Measurements from ENCODE around the gene FERD3L. TPM values are rescaled to one million over a fixed set of nuclear protein-coding genes. Genes with fewer than 3 reads are reported as not detected.

The FERD3L gene, protein sequence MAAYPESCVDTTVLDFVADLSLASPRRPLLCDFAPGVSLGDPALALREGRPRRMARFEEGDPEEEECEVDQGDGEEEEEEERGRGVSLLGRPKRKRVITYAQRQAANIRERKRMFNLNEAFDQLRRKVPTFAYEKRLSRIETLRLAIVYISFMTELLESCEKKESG
- total RNA-seq: not detected in 2 replicates

DNA sequence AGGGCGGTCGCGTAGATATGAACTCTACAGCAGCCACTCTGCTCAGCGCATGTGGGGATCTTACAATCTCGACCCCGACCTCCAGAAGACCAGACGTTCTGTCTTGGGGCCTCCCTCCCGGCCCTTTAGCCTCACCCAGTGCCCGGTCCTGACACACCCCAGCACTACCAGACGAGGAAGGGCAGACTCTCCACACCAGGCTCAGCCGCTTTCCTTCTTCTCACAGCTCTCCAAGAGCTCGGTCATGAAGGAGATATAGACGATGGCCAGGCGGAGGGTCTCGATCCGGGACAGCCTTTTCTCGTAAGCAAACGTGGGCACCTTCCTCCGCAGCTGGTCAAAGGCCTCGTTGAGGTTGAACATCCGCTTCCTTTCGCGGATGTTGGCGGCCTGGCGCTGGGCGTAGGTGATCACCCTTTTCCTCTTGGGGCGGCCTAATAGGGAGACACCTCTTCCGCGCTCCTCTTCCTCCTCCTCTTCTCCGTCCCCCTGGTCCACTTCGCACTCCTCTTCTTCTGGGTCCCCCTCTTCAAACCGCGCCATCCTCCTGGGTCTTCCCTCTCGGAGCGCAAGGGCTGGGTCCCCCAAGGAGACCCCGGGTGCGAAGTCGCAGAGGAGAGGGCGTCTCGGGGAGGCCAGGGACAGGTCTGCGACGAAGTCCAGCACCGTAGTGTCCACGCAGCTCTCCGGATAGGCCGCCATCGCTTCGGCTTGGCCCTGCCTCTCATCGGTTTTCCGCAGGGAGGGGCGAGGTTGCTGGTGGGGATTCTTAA, at the start of gene FERD3L:
FERD3L (minus strand) TSS at position 761 of the 773 bp plus-strand sequence; CDS start at position 702, 59 bp downstream.

DNA sequence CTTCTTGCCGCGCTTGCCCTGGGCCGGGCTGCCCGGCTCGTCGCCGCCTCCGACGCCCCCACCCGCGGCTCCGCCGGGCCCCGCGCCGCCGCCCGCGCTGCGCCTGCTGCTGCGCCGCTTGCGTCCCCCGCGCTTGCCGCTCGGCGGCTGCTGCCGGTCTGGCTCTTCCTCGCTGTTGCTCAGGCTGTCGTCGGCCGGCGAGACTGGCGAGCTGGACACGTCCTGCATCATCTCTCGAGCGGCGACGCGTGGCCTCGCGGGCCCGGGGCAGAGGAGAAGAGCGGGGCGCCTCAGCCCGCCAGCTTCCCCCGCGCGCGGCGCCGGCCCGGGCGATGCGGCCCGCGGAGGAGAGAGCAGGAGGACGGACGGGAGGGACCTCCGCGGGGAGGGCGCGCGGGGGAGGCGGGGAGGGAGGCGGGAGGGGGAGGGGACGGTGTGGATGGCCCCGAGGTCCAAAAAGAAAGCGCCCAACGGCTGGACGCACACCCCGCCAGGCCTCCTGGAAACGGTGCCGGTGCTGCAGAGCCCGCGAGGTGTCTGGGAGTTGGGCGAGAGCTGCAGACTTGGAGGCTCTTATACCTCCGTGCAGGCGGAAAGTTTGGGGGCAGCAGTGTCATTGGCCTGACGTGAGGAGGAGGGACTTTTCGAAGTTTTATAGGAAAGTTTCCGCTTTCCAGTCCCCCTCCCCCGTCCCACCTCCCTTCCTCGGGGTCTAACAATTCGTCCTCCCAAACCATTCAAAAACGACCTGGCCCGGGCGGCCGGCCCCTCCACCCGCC, 27.9 kb downstream of the FERD3L start, which contains the start of gene TWIST1:
TWIST1 (minus strand) TSS at position 546 of the 779 bp plus-strand sequence; CDS start at position 231, 315 bp downstream.

Other genes with a start within 250 kb of the FERD3L start
- gene TWIST1, start 27.8 kb downstream of the FERD3L start, total RNA-seq: 19.1 and 27.1 TPM in 2 replicates